ENCODE data around the gene RAPGEF6.

RAPGEF6 gene

DNA sequence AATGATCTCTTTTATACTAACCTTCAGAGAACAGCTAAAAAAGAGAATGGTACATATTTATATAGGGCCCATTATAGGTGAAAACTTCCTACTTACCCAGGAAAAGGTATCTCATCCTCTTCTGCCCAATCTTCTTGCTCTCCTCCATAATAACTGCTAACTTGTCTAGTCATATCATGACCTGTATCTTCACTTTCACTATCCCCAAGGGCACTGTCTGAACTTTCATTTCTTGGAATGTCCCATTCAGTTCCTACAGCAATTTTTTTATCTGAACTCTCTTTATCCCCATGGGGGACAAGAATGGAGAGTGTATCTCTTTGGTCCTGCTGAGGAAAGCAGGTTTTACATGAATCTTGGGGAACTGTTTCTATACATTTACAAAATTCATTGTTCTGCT lies 36.4 kb upstream of the RAPGEF6 start:
- no peaks in the 10 kb centered on the region for H3K27me3 ChIP-seq (ENCODE audit: control insufficient read depth, insufficient read depth, low read length)
- H3K4me1 ChIP-seq (ENCODE audit: control insufficient read depth, insufficient read depth, low read length) = peaks cover 27% of the 10 kb centered on the region
- H3K4me2 ChIP-seq (ENCODE audit: low read length) = no peak overlapping the region
- H3K4me3 ChIP-seq (ENCODE audit: low read length) = no peak overlapping the region
- H3K36me3 ChIP-seq (ENCODE audit: insufficient read depth, low read length) = peaks cover 49% of the 10 kb centered on the region
- H3K9me3 ChIP-seq (replicated peaks; ENCODE audit: low read length) = no peaks in the 10 kb centered on the region
- no peak overlapping the region for H3K9ac ChIP-seq (ENCODE audit: low read depth, low read length)

DNA sequence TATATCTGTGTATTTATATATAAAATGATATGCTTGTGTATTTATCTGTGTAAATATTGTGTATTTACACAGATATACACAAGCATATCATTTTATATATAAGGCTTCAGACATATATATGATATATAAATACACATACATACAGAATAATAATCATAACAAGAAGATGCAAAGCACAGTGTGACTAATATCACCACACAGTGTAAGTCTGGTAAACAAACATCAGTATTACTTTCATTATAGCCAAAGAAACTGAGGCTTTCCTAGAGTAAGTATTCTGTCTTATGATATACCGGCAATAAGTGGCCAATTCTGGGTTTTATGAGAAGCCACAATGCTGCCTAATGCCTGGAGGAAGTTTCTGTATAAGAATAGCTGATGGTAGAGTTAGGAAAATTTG lies 29.9 kb upstream of the RAPGEF6 start:
- H3K36me3 ChIP-seq (ENCODE audit: insufficient read depth, low read length) = peaks cover 39% of the 10 kb centered on the region
- no peak overlapping the region for H3K4me3 ChIP-seq (ENCODE audit: low read length)
- H3K9me3 ChIP-seq (replicated peaks; ENCODE audit: low read length) = no peaks in the 10 kb centered on the region
- H3K27me3 ChIP-seq (ENCODE audit: control insufficient read depth, insufficient read depth, low read length) = no peaks in the 10 kb centered on the region
- H3K4me1 ChIP-seq (ENCODE audit: control insufficient read depth, insufficient read depth, low read length) = peaks cover 10% of the 10 kb centered on the region
- no peak overlapping the region for H3K4me2 ChIP-seq (ENCODE audit: low read length)
- no peak overlapping the region for H3K9ac ChIP-seq (ENCODE audit: low read depth, low read length)

DNA sequence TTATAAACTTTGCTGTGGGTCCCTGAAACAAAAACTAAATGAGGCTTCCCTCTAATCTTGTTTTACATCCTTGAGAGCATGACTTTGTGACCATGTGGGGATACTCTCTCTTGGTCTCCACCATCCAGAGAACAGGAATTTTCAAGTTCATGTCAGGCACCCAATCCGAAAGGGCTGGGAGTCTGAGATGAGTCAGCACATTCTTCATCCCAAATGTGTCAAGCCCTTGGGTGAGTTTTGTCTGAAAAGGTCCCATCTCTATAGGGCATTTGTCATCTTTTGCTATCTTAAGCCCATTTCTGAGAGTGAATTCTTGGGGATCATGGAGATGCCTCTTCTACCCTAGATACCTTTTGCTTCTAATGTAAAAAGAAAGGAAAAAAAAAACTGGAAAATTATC lies 26.9 kb upstream of the RAPGEF6 start:
- Histone ChIP-seq H3K9me3 (replicated peaks; ENCODE audit: low read length) (no peaks in the 10 kb centered on the region), H3K9ac (ENCODE audit: low read depth, low read length) (no peak overlapping the region), H3K4me1 (ENCODE audit: control insufficient read depth, insufficient read depth, low read length) (peaks cover 8% of the 10 kb centered on the region), H3K4me3 (ENCODE audit: low read length) (no peak overlapping the region), H3K36me3 (ENCODE audit: insufficient read depth, low read length) (peaks cover 39% of the 10 kb centered on the region), H3K4me2 (ENCODE audit: low read length) (no peak overlapping the region), H3K27me3 (ENCODE audit: control insufficient read depth, insufficient read depth, low read length) (no peaks in the 10 kb centered on the region)

DNA sequence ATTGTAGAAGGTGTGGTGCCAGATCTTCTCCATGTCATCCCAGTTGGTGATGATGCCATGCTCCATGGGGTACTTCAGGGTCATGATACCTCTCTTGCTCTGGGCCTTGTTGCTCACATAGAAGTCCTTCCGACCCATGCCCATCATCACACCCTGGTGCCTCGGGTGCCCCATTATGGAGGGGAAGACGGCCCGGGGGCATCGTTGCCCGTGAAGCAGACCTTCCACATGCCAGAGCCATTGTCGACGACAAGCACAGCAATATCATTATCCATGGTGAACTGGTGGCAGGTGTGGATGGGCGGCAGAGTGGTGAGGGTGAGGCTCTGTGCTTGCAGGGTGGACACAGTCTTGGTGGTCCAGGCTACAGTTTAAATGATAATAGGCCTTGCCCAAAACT lies 24.8 kb upstream of the RAPGEF6 start:
- Histone ChIP-seq H3K4me3 (ENCODE audit: low read length) (no peak overlapping the region), H3K4me2 (ENCODE audit: low read length) (no peak overlapping the region), H3K27me3 (ENCODE audit: control insufficient read depth, insufficient read depth, low read length) (no peaks in the 10 kb centered on the region), H3K9me3 (replicated peaks; ENCODE audit: low read length) (no peaks in the 10 kb centered on the region), H3K4me1 (ENCODE audit: control insufficient read depth, insufficient read depth, low read length) (no peaks in the 10 kb centered on the region), H3K36me3 (ENCODE audit: insufficient read depth, low read length) (peaks cover 39% of the 10 kb centered on the region), H3K9ac (ENCODE audit: low read depth, low read length) (no peak overlapping the region)

DNA sequence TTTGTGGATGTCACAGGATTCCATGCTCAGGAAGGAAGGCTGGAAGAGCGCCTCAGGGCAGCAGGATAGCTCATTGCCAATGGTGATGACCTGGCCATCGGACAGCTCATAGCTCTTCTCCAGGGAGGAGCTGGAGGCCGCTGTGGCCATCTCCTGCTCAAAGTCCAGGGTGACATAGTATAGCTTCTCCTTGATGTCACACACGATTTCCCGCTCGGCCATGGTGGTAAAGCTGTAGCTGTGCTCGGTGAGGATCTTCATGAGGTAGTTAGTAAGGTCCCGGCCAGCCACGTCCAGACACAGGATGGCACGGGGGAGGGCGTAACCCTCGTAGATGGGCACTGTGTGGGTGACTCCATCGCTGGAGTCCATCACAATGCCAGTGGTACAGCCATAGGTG lies 24.3 kb upstream of the RAPGEF6 start:
- no peak overlapping the region for H3K4me3 ChIP-seq (ENCODE audit: low read length)
- no peaks in the 10 kb centered on the region for H3K9me3 ChIP-seq (replicated peaks; ENCODE audit: low read length)
- no peak overlapping the region for H3K4me2 ChIP-seq (ENCODE audit: low read length)
- no peaks in the 10 kb centered on the region for H3K27me3 ChIP-seq (ENCODE audit: control insufficient read depth, insufficient read depth, low read length)
- no peaks in the 10 kb centered on the region for H3K4me1 ChIP-seq (ENCODE audit: control insufficient read depth, insufficient read depth, low read length)
- peaks cover 38% of the 10 kb centered on the region for H3K36me3 ChIP-seq (ENCODE audit: insufficient read depth, low read length)
- H3K9ac ChIP-seq (ENCODE audit: low read depth, low read length) = no peak overlapping the region

DNA sequence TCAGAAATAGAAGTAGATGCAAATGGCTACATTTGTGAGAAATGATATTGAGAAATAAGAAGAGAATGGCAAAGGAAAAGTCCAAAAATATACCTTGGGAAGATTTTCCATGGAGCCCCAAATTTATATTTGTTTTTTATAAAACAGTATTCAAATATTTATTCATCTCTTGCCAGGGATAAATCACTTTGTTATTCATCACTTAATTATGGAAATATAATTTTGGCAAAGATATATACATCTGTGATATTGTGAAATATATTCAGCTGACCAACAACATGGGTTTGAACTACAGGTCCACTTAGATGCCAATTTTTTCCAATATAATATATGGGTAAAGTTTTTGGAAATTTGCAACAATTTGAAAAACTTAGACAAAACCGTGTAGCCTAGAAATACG lies 19.7 kb upstream of the RAPGEF6 start:
- Histone ChIP-seq H3K36me3 (ENCODE audit: insufficient read depth, low read length) (peaks cover 37% of the 10 kb centered on the region), H3K9me3 (replicated peaks; ENCODE audit: low read length) (no peaks in the 10 kb centered on the region), H3K4me2 (ENCODE audit: low read length) (no peak overlapping the region), H3K4me3 (ENCODE audit: low read length) (no peak overlapping the region), H3K27me3 (ENCODE audit: control insufficient read depth, insufficient read depth, low read length) (no peaks in the 10 kb centered on the region), H3K9ac (ENCODE audit: low read depth, low read length) (no peak overlapping the region), H3K4me1 (ENCODE audit: control insufficient read depth, insufficient read depth, low read length) (peaks cover 1% of the 10 kb centered on the region)

DNA sequence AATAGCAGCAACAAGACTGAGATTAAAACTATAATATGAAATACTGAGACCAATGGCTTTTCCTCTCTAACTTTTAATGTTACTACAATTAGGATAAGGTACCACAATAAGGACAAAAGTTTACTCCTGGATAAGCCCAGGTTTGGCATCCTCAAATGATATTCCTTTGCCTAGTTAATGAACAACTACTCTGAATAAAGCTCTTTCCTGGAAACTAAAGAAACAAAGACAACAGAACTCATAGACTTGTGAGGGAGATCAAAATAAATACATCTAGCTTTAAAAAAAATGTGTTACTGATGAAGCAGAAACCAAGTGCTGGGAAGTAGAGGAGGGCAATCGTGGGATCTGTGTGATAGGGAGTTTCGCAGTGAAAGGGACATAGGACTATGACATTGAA lies 19.3 kb upstream of the RAPGEF6 start:
- Histone ChIP-seq H3K9me3 (replicated peaks; ENCODE audit: low read length) (no peaks in the 10 kb centered on the region), H3K9ac (ENCODE audit: low read depth, low read length) (no peak overlapping the region), H3K36me3 (ENCODE audit: insufficient read depth, low read length) (peaks cover 33% of the 10 kb centered on the region), H3K4me2 (ENCODE audit: low read length) (no peak overlapping the region), H3K4me1 (ENCODE audit: control insufficient read depth, insufficient read depth, low read length) (peaks cover 6% of the 10 kb centered on the region), H3K27me3 (ENCODE audit: control insufficient read depth, insufficient read depth, low read length) (no peaks in the 10 kb centered on the region), H3K4me3 (ENCODE audit: low read length) (no peak overlapping the region)

DNA sequence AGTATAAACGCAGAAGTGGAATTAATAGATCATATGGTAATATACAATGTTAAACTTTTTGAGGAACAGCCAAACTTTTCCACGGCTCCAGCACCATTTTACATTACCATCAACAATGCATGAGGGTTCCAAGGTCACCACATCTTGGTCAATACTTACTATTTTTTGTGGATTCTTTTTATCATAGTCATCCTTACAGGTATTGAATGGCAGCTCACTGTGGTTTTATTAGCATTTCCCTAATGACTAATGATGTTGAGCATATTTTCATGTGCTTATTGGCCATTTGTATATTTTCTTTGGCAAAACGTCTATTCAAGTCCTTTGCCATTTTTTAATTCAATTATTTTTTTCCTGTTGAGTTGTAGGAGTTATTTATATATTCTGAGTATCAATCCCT lies 14.1 kb upstream of the RAPGEF6 start:
- H3K27me3 ChIP-seq (ENCODE audit: control insufficient read depth, insufficient read depth, low read length) = no peaks in the 10 kb centered on the region
- H3K4me2 ChIP-seq (ENCODE audit: low read length) = no peak overlapping the region
- no peak overlapping the region for H3K9ac ChIP-seq (ENCODE audit: low read depth, low read length)
- no peak overlapping the region for H3K4me3 ChIP-seq (ENCODE audit: low read length)
- H3K4me1 ChIP-seq (ENCODE audit: control insufficient read depth, insufficient read depth, low read length) = peaks cover 15% of the 10 kb centered on the region
- no peaks in the 10 kb centered on the region for H3K9me3 ChIP-seq (replicated peaks; ENCODE audit: low read length)
- H3K36me3 ChIP-seq (ENCODE audit: insufficient read depth, low read length) = peaks cover 52% of the 10 kb centered on the region

DNA sequence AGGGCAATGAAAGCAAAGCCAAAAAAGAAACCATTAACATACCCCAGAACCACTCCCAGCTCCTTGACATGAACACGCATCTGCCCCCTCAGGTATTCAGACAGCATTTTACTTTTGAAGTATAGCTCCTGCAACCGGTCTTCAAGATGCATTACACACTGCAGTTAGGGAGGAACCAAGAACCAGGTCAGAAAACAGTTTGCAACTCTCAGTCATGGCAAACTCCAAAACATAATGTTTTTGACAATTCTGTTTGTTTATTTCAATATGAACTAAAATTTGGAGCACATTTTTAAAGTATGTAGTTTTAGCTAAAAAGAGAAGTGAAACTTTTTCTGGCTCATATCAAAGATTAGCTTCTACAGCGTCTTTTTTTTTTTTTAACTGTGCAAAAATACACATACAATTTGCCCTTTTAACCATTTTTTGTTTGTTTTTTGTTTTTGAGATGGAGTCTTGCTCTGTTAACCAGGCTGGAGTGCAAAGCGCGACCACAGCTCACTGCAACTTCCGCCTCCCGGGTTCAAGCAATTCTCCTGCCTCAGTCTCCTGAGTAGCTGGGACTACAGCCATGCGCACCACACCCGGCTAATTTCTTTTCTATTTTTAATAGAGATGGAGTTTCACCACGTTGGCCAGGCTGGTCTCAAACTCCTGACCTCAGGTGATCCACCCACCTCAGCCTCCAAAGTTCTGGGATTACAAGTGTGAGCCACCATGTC lies 12.2 kb upstream of the RAPGEF6 start:
- H3K9me3 ChIP-seq (replicated peaks; ENCODE audit: low read length) = no peaks in the 10 kb centered on the region
- H3K4me2 ChIP-seq (ENCODE audit: low read length) = no peak overlapping the region
- H3K36me3 ChIP-seq (ENCODE audit: insufficient read depth, low read length) = peaks cover 56% of the 10 kb centered on the region
- H3K4me1 ChIP-seq (ENCODE audit: control insufficient read depth, insufficient read depth, low read length) = peaks cover 15% of the 10 kb centered on the region
- H3K27me3 ChIP-seq (ENCODE audit: control insufficient read depth, insufficient read depth, low read length) = no peaks in the 10 kb centered on the region
- H3K9ac ChIP-seq (ENCODE audit: low read depth, low read length) = no peak overlapping the region
- H3K4me3 ChIP-seq (ENCODE audit: low read length) = no peak overlapping the region

DNA sequence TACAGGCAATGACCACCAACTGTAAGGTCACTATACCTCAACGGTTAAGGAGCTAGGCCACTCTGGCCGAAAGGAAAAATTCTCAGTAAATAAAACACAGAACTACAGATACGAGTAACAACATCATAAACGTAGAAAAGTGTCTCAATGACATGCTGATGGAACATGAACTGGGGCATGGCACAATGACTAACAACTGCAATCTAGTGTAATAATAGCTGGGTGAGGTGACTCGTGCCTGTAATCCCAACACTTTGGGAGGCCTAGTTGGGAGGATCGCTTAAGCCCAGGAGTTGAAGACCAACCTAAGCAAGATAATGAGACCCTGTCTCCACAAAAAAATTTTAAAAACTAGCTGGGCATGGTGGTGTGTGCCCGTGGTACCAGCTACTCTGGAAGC lies 9.8 kb upstream of the RAPGEF6 start:
- no peak overlapping the region for H3K9ac ChIP-seq (ENCODE audit: low read depth, low read length)
- H3K4me1 ChIP-seq (ENCODE audit: control insufficient read depth, insufficient read depth, low read length) = peaks cover 15% of the 10 kb centered on the region
- peaks cover 44% of the 10 kb centered on the region for H3K36me3 ChIP-seq (ENCODE audit: insufficient read depth, low read length)
- H3K4me2 ChIP-seq (ENCODE audit: low read length) = no peak overlapping the region
- H3K27me3 ChIP-seq (ENCODE audit: control insufficient read depth, insufficient read depth, low read length) = no peaks in the 10 kb centered on the region
- H3K4me3 ChIP-seq (ENCODE audit: low read length) = no peak overlapping the region
- no peaks in the 10 kb centered on the region for H3K9me3 ChIP-seq (replicated peaks; ENCODE audit: low read length)

DNA sequence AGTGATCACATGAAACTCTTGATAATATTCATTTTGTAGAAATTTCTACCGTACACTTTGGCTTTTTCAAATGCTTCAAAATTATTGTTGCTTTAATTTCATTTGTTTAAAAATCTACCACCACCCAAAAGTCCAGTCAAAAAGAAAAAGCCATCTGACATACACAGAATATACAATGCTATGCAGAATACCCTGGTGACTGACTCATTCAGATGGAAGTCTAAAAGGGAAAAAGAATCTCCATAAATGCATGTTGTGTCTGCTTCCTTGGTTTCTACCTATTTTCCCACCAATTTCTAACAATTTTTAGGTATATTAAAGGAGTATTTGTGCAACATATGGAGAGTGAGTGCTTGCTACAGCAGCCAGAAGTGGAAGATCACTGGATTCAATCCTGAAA lies 9.3 kb upstream of the RAPGEF6 start:
- no peak overlapping the region for H3K4me2 ChIP-seq (ENCODE audit: low read length)
- no peak overlapping the region for H3K4me3 ChIP-seq (ENCODE audit: low read length)
- peaks cover 10% of the 10 kb centered on the region for H3K4me1 ChIP-seq (ENCODE audit: control insufficient read depth, insufficient read depth, low read length)
- H3K36me3 ChIP-seq (ENCODE audit: insufficient read depth, low read length) = peaks cover 44% of the 10 kb centered on the region
- H3K9ac ChIP-seq (ENCODE audit: low read depth, low read length) = no peak overlapping the region
- H3K9me3 ChIP-seq (replicated peaks; ENCODE audit: low read length) = no peaks in the 10 kb centered on the region
- H3K27me3 ChIP-seq (ENCODE audit: control insufficient read depth, insufficient read depth, low read length) = no peaks in the 10 kb centered on the region

DNA sequence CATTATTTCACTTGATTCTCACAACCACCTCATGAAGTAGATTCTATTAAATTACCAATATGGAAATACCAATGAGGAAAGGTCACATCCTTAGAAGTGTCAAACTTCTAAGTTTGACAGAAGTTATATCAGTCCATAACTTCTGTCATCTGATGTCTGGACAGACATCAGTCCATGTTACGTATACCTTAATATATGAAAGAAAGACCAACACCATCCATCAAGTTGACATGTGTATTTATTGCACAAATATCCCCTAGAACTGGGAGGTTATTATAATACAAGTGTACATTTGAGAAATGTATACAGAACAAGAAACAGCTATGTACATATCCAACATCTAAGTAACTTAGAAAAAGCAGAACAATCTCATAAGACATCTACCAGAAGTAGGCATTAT lies 6.5 kb upstream of the RAPGEF6 start:
- no peaks in the 10 kb centered on the region for H3K9me3 ChIP-seq (replicated peaks; ENCODE audit: low read length)
- H3K4me3 ChIP-seq (ENCODE audit: low read length) = no peak overlapping the region
- H3K4me2 ChIP-seq (ENCODE audit: low read length) = no peak overlapping the region
- H3K36me3 ChIP-seq (ENCODE audit: insufficient read depth, low read length) = peaks cover 33% of the 10 kb centered on the region
- peaks cover 12% of the 10 kb centered on the region for H3K4me1 ChIP-seq (ENCODE audit: control insufficient read depth, insufficient read depth, low read length)
- no peaks in the 10 kb centered on the region for H3K27me3 ChIP-seq (ENCODE audit: control insufficient read depth, insufficient read depth, low read length)
- no peak overlapping the region for H3K9ac ChIP-seq (ENCODE audit: low read depth, low read length)
